ENCODE results near the gene NOL3.

NOL3 gene

GRCh38 chr16:67192781-67193361 lies 22.5 kb downstream of the NOL3 start:
- H3K4me2 ChIP-seq (ENCODE audit: low read depth, low read length), result peak overlapping the region; percentile 97
- no peak overlapping the region for H2AFZ ChIP-seq (ENCODE audit: low read length)
- H3K27ac ChIP-seq (ENCODE audit: low read length), result peak overlapping the region; percentile 23; the same call in 1 of the 2 replicates
- peak overlapping the region; percentile 99 for H3K4me3 ChIP-seq (ENCODE audit: low read length)
- peaks cover 9% of the 10 kb centered on the region; the same call in 1 of the 2 replicates for H3K4me1 ChIP-seq (ENCODE audit: low read length)
- peaks cover 16% of the 10 kb centered on the region; the same call in 1 of the 2 replicates for H3K36me3 ChIP-seq (replicated peaks; ENCODE audit: insufficient read depth, low read length)
- H3F3A ChIP-seq (ENCODE audit: insufficient read depth, low read length), result no peaks in the 10 kb centered on the region
- H3K27me3 ChIP-seq (replicated peaks; ENCODE audit: insufficient read depth, low read length), result no peaks in the 10 kb centered on the region
- TF ChIP-seq EZH2phosphoT487 (IDR thresholded peaks at IDR 0.05; ENCODE audit: low read length), result no peak
- no peak for TF ChIP-seq CTCF (IDR thresholded peaks at IDR 0.05; ENCODE audit: low read length)
- TF ChIP-seq EZH2 (optimal IDR thresholded peaks at IDR 0.05; ENCODE audit: low read depth, low read length), result no peak
- no peaks in the 10 kb centered on the region for H3K9me3 ChIP-seq (replicated peaks; ENCODE audit: insufficient read depth, low read length)
- H4K20me1 ChIP-seq (ENCODE audit: insufficient read depth, low read length), result no peaks in the 10 kb centered on the region
- no peak for DNase-seq
- no peaks in the 10 kb centered on the region for H3K9me2 ChIP-seq (replicated peaks; ENCODE audit: insufficient read depth, low read length)
- H3K79me2 ChIP-seq (ENCODE audit: low read length), result peaks cover 48% of the 10 kb centered on the region
- peak overlapping the region; percentile 94 for H3K9ac ChIP-seq (ENCODE audit: low read length)

GRCh38 chr16:67193536-67193935 lies 23.2 kb downstream of the NOL3 start:
- H3K9ac ChIP-seq (ENCODE audit: low read length), result peak overlapping the region; percentile 94; the same call in 1 of the 2 replicates
- no peaks in the 10 kb centered on the region for H3K9me3 ChIP-seq (replicated peaks; ENCODE audit: insufficient read depth, low read length)
- peak overlapping the region; percentile 97; the same call in 1 of the 2 replicates for H3K4me2 ChIP-seq (ENCODE audit: low read depth, low read length)
- no peak for TF ChIP-seq EZH2phosphoT487 (IDR thresholded peaks at IDR 0.05; ENCODE audit: low read length)
- no peak for TF ChIP-seq EZH2 (optimal IDR thresholded peaks at IDR 0.05; ENCODE audit: low read depth, low read length)
- no peak for TF ChIP-seq CTCF (IDR thresholded peaks at IDR 0.05; ENCODE audit: low read length)
- peaks cover 9% of the 10 kb centered on the region; the same call in 1 of the 2 replicates for H3K4me1 ChIP-seq (ENCODE audit: low read length)
- peaks cover 16% of the 10 kb centered on the region; the same call in 1 of the 2 replicates for H3K36me3 ChIP-seq (replicated peaks; ENCODE audit: insufficient read depth, low read length)
- peak overlapping the region; percentile 99; the same call in 1 of the 2 replicates for H3K4me3 ChIP-seq (ENCODE audit: low read length)
- H3K27me3 ChIP-seq (replicated peaks; ENCODE audit: insufficient read depth, low read length), result no peaks in the 10 kb centered on the region
- no peak overlapping the region for H3K27ac ChIP-seq (ENCODE audit: low read length)
- no peaks in the 10 kb centered on the region for H3K9me2 ChIP-seq (replicated peaks; ENCODE audit: insufficient read depth, low read length)
- peaks cover 48% of the 10 kb centered on the region for H3K79me2 ChIP-seq (ENCODE audit: low read length)
- H3F3A ChIP-seq (ENCODE audit: insufficient read depth, low read length), result no peaks in the 10 kb centered on the region
- no peaks in the 10 kb centered on the region for H4K20me1 ChIP-seq (ENCODE audit: insufficient read depth, low read length)
- H2AFZ ChIP-seq (ENCODE audit: low read length), result no peak overlapping the region
- DNase-seq, result no peak

- no peak overlapping the region for H3K4me2 ChIP-seq (ENCODE audit: low read depth, low read length)
- DNase-seq, result no peak
- peaks cover 48% of the 10 kb centered on the region for H3K79me2 ChIP-seq (ENCODE audit: low read length)
- H3F3A ChIP-seq (ENCODE audit: insufficient read depth, low read length), result no peaks in the 10 kb centered on the region
- no peaks in the 10 kb centered on the region for H3K9me2 ChIP-seq (replicated peaks; ENCODE audit: insufficient read depth, low read length)
- no peak overlapping the region for H3K27ac ChIP-seq (ENCODE audit: low read length)
- H3K4me3 ChIP-seq (ENCODE audit: low read length), result no peak overlapping the region
- no peaks in the 10 kb centered on the region for H3K9me3 ChIP-seq (replicated peaks; ENCODE audit: insufficient read depth, low read length)
- H3K36me3 ChIP-seq (replicated peaks; ENCODE audit: insufficient read depth, low read length), result peaks cover 16% of the 10 kb centered on the region; the same call in 1 of the 2 replicates
- H3K9ac ChIP-seq (ENCODE audit: low read length), result no peak overlapping the region
- H3K4me1 ChIP-seq (ENCODE audit: low read length), result peaks cover 9% of the 10 kb centered on the region; the same call in 1 of the 2 replicates
- H2AFZ ChIP-seq (ENCODE audit: low read length), result no peak overlapping the region
- H4K20me1 ChIP-seq (ENCODE audit: insufficient read depth, low read length), result no peaks in the 10 kb centered on the region
- TF ChIP-seq CTCF (IDR thresholded peaks at IDR 0.05; ENCODE audit: low read length) (no peak), EZH2 (optimal IDR thresholded peaks at IDR 0.05; ENCODE audit: low read depth, low read length) (no peak), EZH2phosphoT487 (IDR thresholded peaks at IDR 0.05; ENCODE audit: low read length) (no peak)
- H3K27me3 ChIP-seq (replicated peaks; ENCODE audit: insufficient read depth, low read length), result no peaks in the 10 kb centered on the region
Observed at GRCh38 chr16:67194260-67194659, 23.9 kb downstream of the NOL3 start.
